DMS79 (cell line): ENCODE results near the gene GNL3L.
A peak's percentile ranks its signal among the peaks of the same experiment; 100 is the strongest.
"Not testable (repeated sequence)": the region's sequence is repeated elsewhere in the genome, so short reads cannot be mapped to it uniquely, and the experiment has no call there.

Experiments used
- DNase-seq: peaks from one replicate; lab custom pipeline; 2025; lab: John Stamatoyannopoulos, UW

GNL3L gene, protein sequence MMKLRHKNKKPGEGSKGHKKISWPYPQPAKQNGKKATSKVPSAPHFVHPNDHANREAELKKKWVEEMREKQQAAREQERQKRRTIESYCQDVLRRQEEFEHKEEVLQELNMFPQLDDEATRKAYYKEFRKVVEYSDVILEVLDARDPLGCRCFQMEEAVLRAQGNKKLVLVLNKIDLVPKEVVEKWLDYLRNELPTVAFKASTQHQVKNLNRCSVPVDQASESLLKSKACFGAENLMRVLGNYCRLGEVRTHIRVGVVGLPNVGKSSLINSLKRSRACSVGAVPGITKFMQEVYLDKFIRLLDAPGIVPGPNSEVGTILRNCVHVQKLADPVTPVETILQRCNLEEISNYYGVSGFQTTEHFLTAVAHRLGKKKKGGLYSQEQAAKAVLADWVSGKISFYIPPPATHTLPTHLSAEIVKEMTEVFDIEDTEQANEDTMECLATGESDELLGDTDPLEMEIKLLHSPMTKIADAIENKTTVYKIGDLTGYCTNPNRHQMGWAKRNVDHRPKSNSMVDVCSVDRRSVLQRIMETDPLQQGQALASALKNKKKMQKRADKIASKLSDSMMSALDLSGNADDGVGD

GRCh38 chrX:54529552-54530356 is at the start of gene GNL3L:
TSS of gene GNL3L (plus strand) at chrX:54530219. CDS start at chrX:54532567, 2,348 bp downstream.
- DNase-seq: peak; percentile 69

- no peak for DNase-seq
Measured at GRCh38 chrX:54482839-54483593, 47.0 kb upstream of the GNL3L start.

- no peak for DNase-seq
Measured at GRCh38 chrX:54483946-54484345, 46.1 kb upstream of the GNL3L start.

- no peak for DNase-seq
Measured at GRCh38 chrX:54484666-54485065, 45.4 kb upstream of the GNL3L start.

DNA sequence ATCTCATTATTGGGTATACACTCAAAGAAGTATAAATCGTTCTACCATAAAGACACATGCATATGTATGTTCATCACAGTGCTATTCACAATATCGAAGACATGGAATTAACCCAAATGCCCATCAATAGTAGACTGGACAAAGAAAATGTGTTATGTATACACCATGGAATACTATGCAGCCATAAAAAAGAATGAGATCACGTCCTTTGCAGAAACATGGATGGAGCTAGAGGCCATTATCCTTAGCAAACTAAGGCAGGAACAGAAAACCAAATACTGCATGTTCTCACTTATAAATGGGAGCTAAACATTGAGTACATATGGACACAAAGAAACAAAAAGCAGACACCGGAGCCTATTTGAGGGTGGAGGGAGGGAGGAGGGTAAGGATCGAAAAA is 40.2 kb upstream of the GNL3L start:
- DNase-seq: not testable (repeated sequence)

- DNase-seq: no peak
Measured at GRCh38 chrX:54492340-54492739, 37.7 kb upstream of the GNL3L start.

DNA sequence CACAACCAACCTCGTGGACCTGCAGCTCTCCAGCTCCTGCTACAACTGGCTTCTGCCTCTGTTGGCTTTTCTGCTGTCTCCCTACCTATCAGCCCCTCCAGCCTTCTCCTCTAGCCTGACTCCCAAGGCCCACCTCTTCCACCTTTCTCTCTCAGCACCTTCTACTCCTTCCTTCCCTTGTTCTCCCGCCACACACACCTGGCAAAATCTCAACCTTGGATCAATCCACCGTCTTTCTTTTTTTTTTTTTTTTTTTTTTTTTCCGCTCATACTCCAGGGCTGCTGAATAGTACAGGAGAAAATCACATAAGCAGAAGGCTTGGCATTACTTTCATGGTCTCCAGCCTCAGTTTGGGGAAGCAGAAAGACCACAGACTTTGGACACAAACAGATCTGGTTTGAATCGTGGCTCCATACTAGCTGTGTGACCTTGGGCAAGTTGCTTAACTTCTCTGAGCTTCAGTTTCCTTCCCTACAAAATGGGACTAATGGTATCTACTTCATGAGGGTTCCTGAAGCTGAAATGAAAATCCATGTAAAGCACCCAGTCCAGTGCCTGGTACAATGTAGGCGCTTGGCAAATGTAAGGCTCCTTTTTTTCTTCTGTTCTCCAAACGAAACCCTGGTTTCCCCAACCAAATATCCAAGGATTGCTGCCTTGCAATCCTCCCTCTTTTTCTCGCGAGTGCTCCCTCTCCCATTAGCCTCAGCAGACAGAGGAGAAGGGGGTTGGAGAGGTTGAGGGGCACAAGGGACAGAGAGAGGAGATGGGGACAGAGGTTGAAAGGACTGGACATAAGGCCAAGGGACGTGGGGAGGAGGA is 35.6 kb upstream of the GNL3L start:
- no peak for DNase-seq

GRCh38 chrX:54494989-54495813 is 34.8 kb upstream of the GNL3L start:
- DNase-seq: no peak

GRCh38 chrX:54495814-54496516 is 34.1 kb upstream of the GNL3L start, which contains the start of gene FGD1:
TSS of gene FGD1 (minus strand) at chrX:54496234. CDS start at chrX:54495432, 802 bp downstream.
- peak; percentile 16 for DNase-seq

DNA sequence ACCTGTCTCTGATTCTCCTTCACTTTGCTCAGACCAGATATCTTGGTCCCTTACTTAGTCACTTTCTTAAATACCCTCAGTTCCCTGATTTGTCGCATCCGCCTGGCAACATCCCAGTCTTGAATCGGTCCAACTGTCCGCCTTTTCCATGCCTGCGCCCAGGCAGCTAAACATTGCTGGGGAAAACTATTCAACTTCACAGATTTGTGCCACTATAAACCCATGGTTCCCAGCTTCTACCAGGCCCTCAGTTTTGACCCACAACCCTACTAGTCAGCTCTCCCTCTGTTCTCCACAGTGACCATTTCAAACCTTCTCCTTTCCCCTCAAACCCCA is 33.5 kb upstream of the GNL3L start:
- no peak for DNase-seq

DNA sequence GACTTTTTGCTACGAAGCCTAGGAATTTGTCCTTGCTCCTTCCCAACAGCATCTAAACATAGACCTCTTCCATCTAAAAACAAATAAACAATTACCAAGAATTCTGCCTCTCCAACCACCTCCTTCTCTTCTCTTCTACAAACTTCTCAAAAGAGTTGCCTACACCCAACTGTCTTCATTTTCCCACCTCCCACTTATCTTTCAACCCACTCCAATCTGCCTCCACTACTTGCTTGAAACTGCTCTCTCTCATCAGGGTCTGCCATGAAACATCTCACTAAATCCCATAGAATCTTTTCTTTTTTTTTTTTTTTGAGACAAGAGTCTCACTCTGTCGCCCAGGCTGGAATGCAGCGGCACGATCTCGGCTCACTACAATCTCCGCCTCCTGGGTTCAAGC is 33.1 kb upstream of the GNL3L start:
- DNase-seq: no peak

- DNase-seq: no peak
Measured at GRCh38 chrX:54509400-54509799, 20.6 kb upstream of the GNL3L start.

DNA sequence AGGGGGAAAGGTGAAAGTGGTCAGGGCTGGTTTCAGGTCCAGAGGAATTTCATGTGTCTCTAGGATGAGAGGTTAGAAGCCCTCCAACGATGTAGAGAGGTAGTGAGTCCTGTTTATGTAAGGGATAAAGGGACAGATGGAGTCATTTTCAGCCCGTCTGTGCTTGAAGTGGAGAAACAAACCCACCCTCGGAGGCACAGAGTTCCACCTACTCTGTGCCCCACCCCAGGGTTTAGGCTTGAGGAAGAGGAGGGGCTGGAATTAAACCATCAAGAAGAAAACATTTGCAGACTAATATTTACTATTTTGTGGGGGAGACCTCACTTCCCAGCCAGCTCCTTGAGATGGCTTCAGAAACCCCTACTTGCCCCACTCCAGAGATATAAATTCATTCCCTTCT is 868 bp upstream of the GNL3L start:
- DNase-seq: no peak

GRCh38 chrX:54530357-54530900 is 410 bp downstream of the GNL3L start:
- no peak for DNase-seq

DNA sequence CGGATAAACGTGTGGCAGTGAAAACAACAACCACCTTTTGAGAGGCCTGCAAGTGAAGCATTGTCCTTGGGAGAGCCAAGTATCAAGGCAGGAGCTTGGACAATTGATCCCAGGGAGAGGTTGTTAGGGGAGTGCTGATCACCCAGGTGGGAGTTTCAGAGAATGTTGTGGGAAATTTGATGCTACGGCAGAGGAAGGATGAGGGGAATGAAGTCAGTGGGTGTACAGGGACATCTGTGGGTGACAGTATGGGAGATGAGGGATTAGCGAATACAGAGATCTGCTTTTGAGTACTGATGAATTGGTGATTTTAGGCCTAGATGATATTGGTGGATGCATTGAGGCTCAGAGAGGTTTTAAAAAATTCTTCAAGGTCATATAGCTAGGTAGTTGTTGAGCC is 4.3 kb downstream of the GNL3L start:
- no peak for DNase-seq

- DNase-seq: no peak
Measured at GRCh38 chrX:54540289-54540688, 10.3 kb downstream of the GNL3L start.

DNA sequence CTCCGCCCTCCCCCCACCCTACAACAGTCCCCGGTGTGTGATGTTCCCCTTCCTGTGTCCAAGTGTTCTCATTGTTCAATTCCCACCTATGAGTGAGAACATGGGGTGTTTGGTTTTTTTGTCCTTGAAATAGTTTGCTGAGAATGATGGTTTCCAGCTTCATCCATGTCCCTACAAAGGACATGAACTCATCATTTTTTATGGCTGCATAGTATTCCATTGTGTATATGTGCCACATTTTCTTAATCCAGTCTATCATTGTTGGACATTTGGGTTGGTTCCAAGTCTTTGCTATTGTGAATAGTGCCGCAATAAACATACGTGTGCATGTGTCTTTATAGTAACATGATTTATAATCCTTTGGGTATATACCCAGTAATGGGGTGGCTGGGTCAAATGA is 12.2 kb downstream of the GNL3L start:
- DNase-seq: not testable (repeated sequence)

GRCh38 chrX:54550821-54551220 is 20.8 kb downstream of the GNL3L start:
- DNase-seq: no peak

DNA sequence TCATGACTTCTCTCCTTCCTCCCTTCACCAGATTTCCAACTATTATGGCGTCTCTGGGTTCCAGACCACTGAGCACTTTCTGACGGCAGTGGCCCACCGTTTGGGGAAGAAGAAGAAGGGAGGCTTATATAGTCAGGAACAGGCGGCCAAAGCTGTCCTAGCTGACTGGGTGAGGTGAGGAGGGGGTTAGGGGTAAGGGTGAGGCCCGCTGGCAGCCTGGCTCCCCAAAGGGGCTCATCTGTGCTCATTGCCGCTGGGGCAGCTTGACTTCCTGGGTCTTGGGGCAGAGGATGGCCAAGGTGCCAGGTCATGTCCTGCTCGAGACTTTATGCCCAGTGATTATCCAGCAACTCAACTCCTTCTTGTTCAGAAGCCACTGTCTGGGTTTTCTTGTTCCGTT is 21.8 kb downstream of the GNL3L start:
- no peak for DNase-seq
